Measurements from ENCODE around the gene LRRC75B. TPM values are rescaled to one million over a fixed set of nuclear protein-coding genes. Genes with fewer than 3 reads are reported as not detected.
A peak's percentile ranks its signal among the peaks of the same experiment; 100 is the strongest.

Gene LRRC75B
- total and polyA plus RNA-seq, 9 of the 15 experiments (the other 6 are each of a cell fraction or from before 2014, with no cell fraction given) = 0.10 to 2.8 (median 1.0) TPM; not detected in 1

- TF ChIP-seq EP400 (IDR thresholded peaks at IDR 0.05) = 0 out of 2 replicates have a peak, but pooled peaks have one; percentile 38
- no peak for TF ChIP-seq SOX6 (IDR thresholded peaks at IDR 0.05)
- peak; percentile 49; the same call in 1 of the 2 replicates for TF ChIP-seq PHF8 (IDR thresholded peaks at IDR 0.05; ENCODE audit: borderline replicate concordance, low read length)
- no peak for TF ChIP-seq ZNF316 (IDR thresholded peaks at IDR 0.05)
- TF ChIP-seq CTCF (IDR thresholded peaks at IDR 0.05 in 2 of 3, conservative IDR thresholded peaks at IDR 0.05 in 1 of 3; ENCODE audit: insufficient read depth in 2 of 3, low read depth in 1 of 3, low read length in 3 of 3) = no peak
- 0 out of 2 replicates have a peak, but pooled peaks have one; percentile 17 for TF ChIP-seq ZNF589 (CRISPR knock-in tag; IDR thresholded peaks at IDR 0.05; ENCODE audit: low read depth)
- peak; percentile 32 for TF ChIP-seq MYC (IDR thresholded peaks at IDR 0.05; ENCODE audit: low read depth, low read length)
- peak; percentile 58; the same call in 1 of the 2 replicates for TF ChIP-seq MYC (CRISPR knock-in tag; IDR thresholded peaks at IDR 0.05; ENCODE audit: borderline replicate concordance, low read depth)
- peak; percentile 39 for TF ChIP-seq CCNT2 (IDR thresholded peaks at IDR 0.05; ENCODE audit: borderline replicate concordance, extremely low read depth, insufficient read length, low read depth, low read length)
- no peak for TF ChIP-seq KAT2B (IDR thresholded peaks at IDR 0.05; ENCODE audit: low read depth, low read length)
- TF ChIP-seq SP1 (CRISPR knock-in tag; IDR thresholded peaks at IDR 0.05) = 0 out of 2 replicates have a peak, but pooled peaks have one; percentile 20
- TF ChIP-seq FIP1L1 (IDR thresholded peaks at IDR 0.05; ENCODE audit: low read depth, low read length, poor library complexity, severe bottlenecking) = peak; percentile 61
- peak; percentile 67 for TF ChIP-seq SAP30 (IDR thresholded peaks at IDR 0.05; ENCODE audit: borderline replicate concordance, insufficient read depth, low read depth, low read length, poor library complexity, severe bottlenecking)
Measured at GRCh38 chr22:24554313-24555164, 38.3 kb downstream of the LRRC75B start, which contains the start of gene GUCD1 (continued).
